T-cell (primary cell): ENCODE measurements around the gene RNU7-1. TPM values are rescaled to one million over a fixed set of nuclear protein-coding genes. Genes with fewer than 3 reads are reported as not detected.
A peak's percentile ranks its signal among the peaks of the same experiment; 100 is the strongest.

Source experiments
- ATAC-seq, 4 experiments: fragments of 200-7000 bp in 3 of 4; fragments of 150-1000 bp in 1 of 4; cut with Tn5 transposase; replicated peaks in 1 of 4; 1 replicate in 3 of 4; 2 replicates in 1 of 4; pipeline ENCODE4 v1.10.0; 2021; ENCODE audit warnings: moderate library complexity in 3 of 4, mild to moderate bottlenecking in 2 of 4, moderate number of reproducible peaks in 1 of 4
- CTCF ChIA-PET, 2 donors: fragments of 300-600 bp; sonication (Branson Sonifier 250); formaldehyde crosslinking; loops; one replicate each; lab custom pipeline; 2022; ENCODE audit warnings: antibody characterized with exemption in 2 of 2; lab: Charles Lee
- POLR2A ChIA-PET, 2 donors: fragments of 300-600 bp; sonication (Branson Sonifier 250); formaldehyde crosslinking; loops; one replicate each; lab custom pipeline; 2022; ENCODE audit warnings: antibody characterized with exemption in 2 of 2; lab: Charles Lee
- DNase-seq, 35 experiments: peaks; one replicate each; pipeline versions ENCODE4 v3.0.0 to v3.0.0-alpha.2; 2013 to 2023
- H3K27ac ChIP-seq: one replicate; pipeline ENCODE4 v1.5.1; 2013; ENCODE audit warnings: low read length
- H3K27me3 ChIP-seq, 2 experiments: replicated peaks in 1 of 2; 1 replicate in 1 of 2; 2 replicates in 1 of 2; pipeline versions ENCODE4 v1.6.1 to v1.7.0; 2013; ENCODE audit warnings: low read length in 1 of 2, mixed read lengths in 1 of 2; ENCODE audit not compliant: control insufficient read depth in 2 of 2, insufficient read depth in 2 of 2; ENCODE audit errors: extremely low read depth in 1 of 2
- H3K36me3 ChIP-seq, 2 donors: 1 replicate in 1 of 2; 2 replicates in 1 of 2; pipeline versions ENCODE4 v1.6.1 to v1.7.0; 2013; ENCODE audit warnings: low read length in 1 of 2; ENCODE audit not compliant: control insufficient read depth in 2 of 2, insufficient read depth in 1 of 2; ENCODE audit errors: extremely low read depth in 1 of 2
- H3K4me1 ChIP-seq, 2 experiments: 1 replicate in 1 of 2; 2 replicates in 1 of 2; pipeline versions ENCODE4 v1.6.1 to v1.7.0; 2013; ENCODE audit warnings: low read length in 2 of 2, mixed read lengths in 1 of 2; ENCODE audit not compliant: insufficient read depth in 2 of 2, control insufficient read depth in 1 of 2; ENCODE audit errors: extremely low read depth in 1 of 2
- H3K4me3 ChIP-seq, 2 donors: 1 replicate in 1 of 2; 2 replicates in 1 of 2; pipeline versions ENCODE4 v1.5.1 to v1.7.0; 2013; ENCODE audit warnings: mild to moderate bottlenecking in 2 of 2, low read length in 1 of 2, moderate library complexity in 1 of 2; ENCODE audit not compliant: control insufficient read depth in 1 of 2; ENCODE audit errors: extremely low read depth in 1 of 2
- H3K9me3 ChIP-seq: 2 replicates; pipeline ENCODE4 v1.7.0; 2013
- H3K27ac Mint-ChIP-seq, 2 donors: one replicate each; pipeline ENCODE4 v1.8.0; 2020 to 2021; ENCODE audit warnings: mild to moderate bottlenecking in 2 of 2, mixed read lengths in 2 of 2
- H3K27me3 Mint-ChIP-seq, 2 donors: one replicate each; pipeline ENCODE4 v1.8.0; 2021 to 2022; ENCODE audit warnings: mixed read lengths in 2 of 2
- H3K36me3 Mint-ChIP-seq: one replicate; pipeline ENCODE4 v1.8.0; 2021; ENCODE audit warnings: mixed read lengths
- H3K4me1 Mint-ChIP-seq, 3 donors: one replicate each; pipeline ENCODE4 v1.8.0; 2020 to 2022; ENCODE audit warnings: mixed read lengths in 3 of 3, mild to moderate bottlenecking in 1 of 3
- H3K4me3 Mint-ChIP-seq, 3 donors: one replicate each; pipeline ENCODE4 v1.8.0; 2020 to 2022; ENCODE audit warnings: mild to moderate bottlenecking in 3 of 3, mixed read lengths in 3 of 3, moderate library complexity in 3 of 3
- H3K9me3 Mint-ChIP-seq, 3 donors: one replicate each; pipeline ENCODE4 v1.8.0; 2020 to 2022; ENCODE audit warnings: mixed read lengths in 3 of 3
- WGBS: methylation state at CpG from one replicate; pipeline ENCODE4 v1.1.5; 2013; ENCODE audit warnings: missing lambda C conversion rate; ENCODE audit not compliant: insufficient coverage; 5-methylcytosine and 5-hydroxymethylcytosine counted together
- total RNA-seq, 35 experiments: library from RNA in 6 of 35; stranded (reverse) in 6 of 35; fragments of 120-200 nt in 1 of 35; gene quantifications; one replicate each; pipeline versions ENCODE4 v1.2.1 to v1.2.4 and lab custom pipeline; 2013 to 2026

Gene RNU7-1
- total RNA-seq, 5 donors from 2014 or later (not counting 1 experiment from before 2014, with no cell fraction given): not detected

GRCh38 chr12:6963016-6963731, 19.6 kb downstream of the RNU7-1 start:
- no peak for ATAC-seq
- no peaks in the 10 kb centered on the region for H3K9me3 ChIP-seq
- POLR2A ChIA-PET: interaction anchor here in 1 of 2 donors (0.6 kb wide), 1 partner anchor 374 kb away, joined by 3 read pairs; no protein-coding TSS in a partner anchor
- Mint-ChIP-seq H3K9me3 (no peaks in the 10 kb centered on the region), H3K27ac (peak overlapping the region; percentile 99 to 100), H3K4me1 (peaks cover 53 to 66% (median 61%) of the 10 kb centered on the region in 3 donors), H3K4me3 (no peak overlapping the region), H3K36me3 (peaks cover 30% of the 10 kb centered on the region), H3K27me3 (no peaks in the 10 kb centered on the region)
- peaks cover 3 to 54% of the 10 kb centered on the region in 2 donors for H3K36me3 ChIP-seq
- no peaks in the 10 kb centered on the region for H3K27me3 ChIP-seq
- peaks cover 35 to 72% of the 10 kb centered on the region in 2 experiments for H3K4me1 ChIP-seq
- whole genome bisulfite sequencing: 92% methylated on average over 18 of the region's 32 CpGs
- CTCF ChIA-PET: interaction anchor here (0.6 to 6.8 kb wide), 8 partner anchors 9 to 94 kb away, joined by 3 to 126 read pairs (median 8); partner anchors contain the start of genes C12orf57 (in 2 of the 2), RNU7-1 (in 2 of the 2), PTPN6 (in 1 of the 2) and SPSB2 (in 1 of the 2)
- no peak overlapping the region for H3K4me3 ChIP-seq
- no peak for DNase-seq
- H3K27ac ChIP-seq: peak overlapping the region; percentile 97

- Histone ChIP-seq H3K36me3 (peaks cover 3 to 56% of the 10 kb centered on the region in 2 donors), H3K9me3 (no peaks in the 10 kb centered on the region), H3K4me3 (no peak overlapping the region), H3K27ac (peak overlapping the region; percentile 69), H3K27me3 (no peaks in the 10 kb centered on the region), H3K4me1 (peaks cover 33 to 72% of the 10 kb centered on the region in 2 experiments)
- peak overlapping the region; percentile 83 to 87 for H3K27ac Mint-ChIP-seq
- H3K4me3 Mint-ChIP-seq: no peak overlapping the region
- POLR2A ChIA-PET: interaction anchor here (0.6 to 1.9 kb wide), 3 partner anchors 20 to 375 kb away, joined by 3 to 18 read pairs (median 3); partner anchors contain the start of genes C12orf57 (in 1 of the 2), RNU7-1 (in 1 of the 2) and SPSB2 (in 1 of the 2)
- WGBS: 78% methylated on average over 5 of the region's 17 CpGs
- DNase-seq: peak in 1 of 35 experiments; percentile 5
- H3K27me3 Mint-ChIP-seq: no peaks in the 10 kb centered on the region
- H3K9me3 Mint-ChIP-seq: no peaks in the 10 kb centered on the region
- CTCF ChIA-PET: interaction anchor here (0.6 to 5.6 kb wide), 15 partner anchors 9 to 144 kb away, joined by 3 to 69 read pairs (median 4); partner anchors contain the start of genes C12orf57 (in 2 of the 2), PTPN6 (in 2 of the 2), RNU7-1 (in 2 of the 2) and SPSB2 (in 1 of the 2)
- peaks cover 51 to 65% (median 58%) of the 10 kb centered on the region in 3 donors for H3K4me1 Mint-ChIP-seq
- no peak for ATAC-seq
- H3K36me3 Mint-ChIP-seq: peaks cover 29% of the 10 kb centered on the region
Measured at GRCh38 chr12:6963791-6964413, 20.3 kb downstream of the RNU7-1 start.

GRCh38 chr12:6964605-6965025, 21.0 kb downstream of the RNU7-1 start:
- WGBS: 64% methylated on average over 6 of the region's 8 CpGs
- Mint-ChIP-seq H3K9me3 (no peaks in the 10 kb centered on the region), H3K27me3 (no peaks in the 10 kb centered on the region), H3K4me3 (no peak overlapping the region), H3K4me1 (peaks cover 50 to 64% (median 58%) of the 10 kb centered on the region in 3 donors), H3K36me3 (peaks cover 28% of the 10 kb centered on the region), H3K27ac (peak overlapping the region; percentile 83 to 87)
- Histone ChIP-seq H3K36me3 (peaks cover 3 to 57% of the 10 kb centered on the region in 2 donors), H3K4me3 (no peak overlapping the region), H3K4me1 (peaks cover 35 to 72% of the 10 kb centered on the region in 2 experiments), H3K27ac (peak overlapping the region; percentile 69), H3K27me3 (no peaks in the 10 kb centered on the region), H3K9me3 (no peaks in the 10 kb centered on the region)
- ChIA-PET POLR2A (interaction anchor here (0.9 to 1.9 kb wide), 4 partner anchors 9 to 92 kb away, joined by 3 to 18 read pairs (median 4); partner anchors contain the start of genes C12orf57 (in 2 of the 2), RNU7-1 (in 2 of the 2) and SPSB2 (in 1 of the 2)), CTCF (interaction anchor here (0.6 to 5.6 kb wide), 20 partner anchors 9 to 143 kb away, joined by 3 to 69 read pairs (median 4); partner anchors contain the start of genes C12orf57 (in 2 of the 2), PTPN6 (in 2 of the 2), RNU7-1 (in 2 of the 2) and LPCAT3 (in 1 of the 2))
- DNase-seq (no peak), ATAC-seq (no peak)

- peaks cover 3 to 55% of the 10 kb centered on the region in 2 donors for H3K36me3 ChIP-seq
- 6% methylated on average over 3 of the region's 12 CpGs for WGBS
- DNase-seq: peak; percentile 73 to 95 (median 84)
- H3K27ac Mint-ChIP-seq: peak overlapping the region; percentile 83 to 87
- H3K27me3 ChIP-seq: no peaks in the 10 kb centered on the region
- no peaks in the 10 kb centered on the region for H3K9me3 ChIP-seq
- peak; percentile 43 to 52 (median 49) for ATAC-seq
- peaks cover 44 to 62% (median 55%) of the 10 kb centered on the region in 3 donors for H3K4me1 Mint-ChIP-seq
- peaks cover 30 to 72% of the 10 kb centered on the region in 2 experiments for H3K4me1 ChIP-seq
- no peaks in the 10 kb centered on the region for H3K27me3 Mint-ChIP-seq
- H3K4me3 ChIP-seq: no peak overlapping the region
- POLR2A ChIA-PET: interaction anchor here (0.9 to 1.9 kb wide), 3 partner anchors 10 to 21 kb away, joined by 3 to 18 read pairs (median 4); partner anchors contain the start of genes C12orf57 (in 2 of the 2) and RNU7-1 (in 2 of the 2)
- peak overlapping the region; percentile 69 for H3K27ac ChIP-seq
- H3K9me3 Mint-ChIP-seq: no peaks in the 10 kb centered on the region
- no peak overlapping the region for H3K4me3 Mint-ChIP-seq
- peaks cover 28% of the 10 kb centered on the region for H3K36me3 Mint-ChIP-seq
- CTCF ChIA-PET: interaction anchor here (0.6 to 5.6 kb wide), 17 partner anchors 10 to 113 kb away, joined by 3 to 69 read pairs (median 4); partner anchors contain the start of genes C12orf57 (in 2 of the 2), PTPN6 (in 2 of the 2), RNU7-1 (in 2 of the 2) and LPCAT3 (in 1 of the 2)
Measured at GRCh38 chr12:6965026-6965661, 21.5 kb downstream of the RNU7-1 start.

GRCh38 chr12:6965714-6966113, 22.1 kb downstream of the RNU7-1 start:
- Mint-ChIP-seq H3K9me3 (no peaks in the 10 kb centered on the region), H3K36me3 (peaks cover 28% of the 10 kb centered on the region), H3K4me3 (no peak overlapping the region), H3K27ac (peak overlapping the region in 1 of 2 donors; percentile 87), H3K4me1 (peaks cover 42 to 60% (median 53%) of the 10 kb centered on the region in 3 donors), H3K27me3 (no peaks in the 10 kb centered on the region)
- ChIA-PET POLR2A (interaction anchor here in 1 of 2 donors (1.0 kb wide), 1 partner anchor 22 kb away, joined by 6 read pairs; the partner anchor contains the start of genes C12orf57 and RNU7-1), CTCF (interaction anchor here (0.9 to 3.2 kb wide), 7 partner anchors 13 to 93 kb away, joined by 3 to 11 read pairs (median 7); partner anchors contain the start of genes C12orf57 (in 1 of the 2), RNU7-1 (in 1 of the 2) and SPSB2 (in 1 of the 2))
- peak overlapping the region; percentile 69 for H3K27ac ChIP-seq
- no peak for ATAC-seq
- peaks cover 3 to 49% of the 10 kb centered on the region in 2 donors for H3K36me3 ChIP-seq
- no peaks in the 10 kb centered on the region for H3K9me3 ChIP-seq
- DNase-seq: no peak
- H3K4me1 ChIP-seq: peaks cover 24 to 70% of the 10 kb centered on the region in 2 experiments
- 40% methylated on average over 1 of the region's 4 CpGs for WGBS
- no peak overlapping the region for H3K4me3 ChIP-seq
- H3K27me3 ChIP-seq: no peaks in the 10 kb centered on the region
